LNCAP (cell line): Measurements from ENCODE around the gene TRPC4.
A peak's percentile ranks its signal among the peaks of the same experiment; 100 is the strongest.

ENCODE experiments used
- TF ChIP-seq, protein P1 (sequence below): fragments of 450-650 bp; IDR thresholded peaks from 2 replicates; pipeline ENCODE4 v1.5.1; 2017; ENCODE audit warnings: mild to moderate bottlenecking

Gene TRPC4

DNA sequence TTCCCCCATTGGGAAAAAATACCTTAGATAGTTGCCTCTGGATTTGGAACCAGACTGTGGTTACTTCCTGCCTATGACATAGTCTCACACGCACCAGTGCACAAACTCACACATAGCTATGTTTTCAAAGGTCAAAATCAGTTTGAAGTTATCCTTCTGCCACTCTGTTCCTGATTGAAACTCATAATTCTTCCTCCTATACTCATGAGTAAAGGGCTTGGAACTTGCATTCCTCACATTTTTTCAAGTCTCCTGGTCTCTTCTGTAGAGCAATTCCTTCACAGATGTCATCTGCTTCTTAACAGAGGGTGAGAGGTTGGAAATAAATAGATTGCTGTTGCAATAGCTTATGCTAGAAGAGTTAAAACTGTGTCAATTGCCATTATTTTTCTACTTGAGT, 252.4 kb downstream of the TRPC4 start:
- TF ChIP-seq, protein P1, sequence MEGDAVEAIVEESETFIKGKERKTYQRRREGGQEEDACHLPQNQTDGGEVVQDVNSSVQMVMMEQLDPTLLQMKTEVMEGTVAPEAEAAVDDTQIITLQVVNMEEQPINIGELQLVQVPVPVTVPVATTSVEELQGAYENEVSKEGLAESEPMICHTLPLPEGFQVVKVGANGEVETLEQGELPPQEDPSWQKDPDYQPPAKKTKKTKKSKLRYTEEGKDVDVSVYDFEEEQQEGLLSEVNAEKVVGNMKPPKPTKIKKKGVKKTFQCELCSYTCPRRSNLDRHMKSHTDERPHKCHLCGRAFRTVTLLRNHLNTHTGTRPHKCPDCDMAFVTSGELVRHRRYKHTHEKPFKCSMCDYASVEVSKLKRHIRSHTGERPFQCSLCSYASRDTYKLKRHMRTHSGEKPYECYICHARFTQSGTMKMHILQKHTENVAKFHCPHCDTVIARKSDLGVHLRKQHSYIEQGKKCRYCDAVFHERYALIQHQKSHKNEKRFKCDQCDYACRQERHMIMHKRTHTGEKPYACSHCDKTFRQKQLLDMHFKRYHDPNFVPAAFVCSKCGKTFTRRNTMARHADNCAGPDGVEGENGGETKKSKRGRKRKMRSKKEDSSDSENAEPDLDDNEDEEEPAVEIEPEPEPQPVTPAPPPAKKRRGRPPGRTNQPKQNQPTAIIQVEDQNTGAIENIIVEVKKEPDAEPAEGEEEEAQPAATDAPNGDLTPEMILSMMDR: no peak

DNA sequence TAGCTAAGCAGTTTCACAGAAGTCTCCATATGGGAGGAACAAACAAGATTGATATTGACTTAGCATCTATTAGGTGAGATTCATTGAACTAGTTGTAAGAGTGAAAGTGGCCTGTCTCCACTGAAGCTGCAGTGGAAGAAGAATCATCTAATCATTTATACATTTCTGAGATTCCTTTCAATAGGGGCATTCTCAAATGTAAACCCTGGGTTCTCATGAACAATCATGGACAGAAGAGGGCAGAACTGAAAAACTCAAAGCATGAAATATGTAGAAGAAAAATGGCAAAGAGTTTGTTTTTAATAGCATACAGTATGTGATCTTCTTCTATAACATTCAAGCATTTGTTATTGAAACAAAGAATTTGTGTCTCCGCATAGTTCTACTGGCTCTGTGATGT, 253.4 kb downstream of the TRPC4 start:
- TF ChIP-seq, protein P1: no peak

- TF ChIP-seq, protein P1: no peak
Observed at GRCh38 chr13:37615276-37615675, 254.3 kb downstream of the TRPC4 start.

DNA sequence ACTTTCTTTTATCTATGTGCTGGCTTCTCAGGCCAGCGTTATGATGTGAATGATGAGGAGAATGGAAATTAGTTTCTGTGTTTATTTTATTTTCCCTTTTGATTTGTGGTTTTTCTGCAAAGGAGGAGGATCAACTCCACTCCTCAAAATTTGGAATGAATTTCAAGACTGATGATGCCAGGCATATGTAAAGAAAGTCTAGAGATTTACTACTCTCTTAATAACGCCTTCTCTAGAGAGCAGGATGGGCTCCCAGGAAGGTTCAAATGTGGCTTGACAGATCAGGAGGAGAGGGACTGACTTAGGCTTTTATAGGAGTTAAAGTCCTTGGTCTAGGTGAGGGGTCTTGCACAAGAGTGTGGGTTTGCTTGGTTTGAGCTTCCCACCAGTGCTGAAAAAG, 255.9 kb downstream of the TRPC4 start:
- TF ChIP-seq, protein P1: no peak

GRCh38 chr13:37613236-37613635, 256.3 kb downstream of the TRPC4 start:
- TF ChIP-seq, protein P1: no peak

DNA sequence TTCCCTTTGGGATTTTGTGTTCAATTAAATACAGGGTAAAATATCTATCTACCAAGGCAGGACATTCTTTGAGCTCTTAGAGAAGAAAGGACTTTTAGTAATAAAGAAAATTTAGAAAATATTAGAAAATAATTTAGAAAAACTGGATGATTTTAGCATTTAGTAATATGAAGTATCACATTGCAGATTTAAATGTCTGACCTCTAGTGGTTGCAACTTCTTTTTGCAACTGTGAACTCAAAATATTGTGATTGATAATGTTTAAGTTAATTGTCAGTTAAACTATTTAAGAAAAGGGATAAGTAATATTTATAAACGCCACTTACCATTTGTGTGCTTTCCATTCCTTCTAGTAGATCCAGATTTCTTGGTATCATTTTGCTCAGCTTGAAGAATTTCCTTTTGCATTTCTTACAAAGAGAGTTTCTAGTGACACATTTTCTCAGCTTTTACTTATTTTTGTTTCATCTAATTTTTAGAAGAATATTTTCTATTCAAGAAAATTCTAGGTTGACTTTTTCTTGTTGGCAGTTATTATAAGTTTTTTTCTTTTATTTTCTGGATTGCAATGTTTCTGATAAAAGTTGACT, 260.7 kb downstream of the TRPC4 start:
- TF ChIP-seq, protein P1: peak; percentile 46

- TF ChIP-seq, protein P1: peak; percentile 50
Observed at GRCh38 chr13:37602733-37603381, 266.7 kb downstream of the TRPC4 start.
